GM19193 (cell line): Measurements from ENCODE around the gene TGFB2.

Source experiments
- POLR2A ChIP-seq: IDR thresholded peaks from 4 replicates; pipeline ENCODE4 v1.6.1; 2011; ENCODE audit not compliant: insufficient read depth, insufficient read length; ENCODE audit errors: extremely low read depth

TGFB2 gene

GRCh38 chr1:218462587-218462986, 117.5 kb downstream of the TGFB2 start:
- no peak for TF ChIP-seq POLR2A

- TF ChIP-seq POLR2A, result no peak
Measured at GRCh38 chr1:218463194-218464156, 118.3 kb downstream of the TGFB2 start.

DNA sequence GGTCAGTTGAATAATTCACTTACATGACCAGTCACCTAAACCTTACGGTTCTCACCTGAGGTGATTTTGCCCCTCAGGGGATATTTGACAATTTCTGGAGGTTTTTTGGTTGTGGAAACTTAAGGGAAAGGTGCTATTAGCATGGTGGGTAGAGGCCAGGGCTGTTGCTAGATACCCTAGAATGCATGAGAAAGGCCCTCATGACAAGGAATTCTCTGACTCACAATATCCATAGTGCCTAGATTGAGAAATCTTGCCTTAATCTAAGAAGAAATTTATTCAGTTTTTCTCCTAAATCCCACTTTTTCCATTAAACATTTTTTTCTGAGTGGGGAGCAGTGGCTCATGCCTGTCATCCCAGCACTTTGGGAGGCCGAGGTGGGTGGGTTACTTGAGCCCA, 119.7 kb downstream of the TGFB2 start:
- no peak for TF ChIP-seq POLR2A

- TF ChIP-seq POLR2A, result no peak
Measured at GRCh38 chr1:218466341-218467010, 121.3 kb downstream of the TGFB2 start.

DNA sequence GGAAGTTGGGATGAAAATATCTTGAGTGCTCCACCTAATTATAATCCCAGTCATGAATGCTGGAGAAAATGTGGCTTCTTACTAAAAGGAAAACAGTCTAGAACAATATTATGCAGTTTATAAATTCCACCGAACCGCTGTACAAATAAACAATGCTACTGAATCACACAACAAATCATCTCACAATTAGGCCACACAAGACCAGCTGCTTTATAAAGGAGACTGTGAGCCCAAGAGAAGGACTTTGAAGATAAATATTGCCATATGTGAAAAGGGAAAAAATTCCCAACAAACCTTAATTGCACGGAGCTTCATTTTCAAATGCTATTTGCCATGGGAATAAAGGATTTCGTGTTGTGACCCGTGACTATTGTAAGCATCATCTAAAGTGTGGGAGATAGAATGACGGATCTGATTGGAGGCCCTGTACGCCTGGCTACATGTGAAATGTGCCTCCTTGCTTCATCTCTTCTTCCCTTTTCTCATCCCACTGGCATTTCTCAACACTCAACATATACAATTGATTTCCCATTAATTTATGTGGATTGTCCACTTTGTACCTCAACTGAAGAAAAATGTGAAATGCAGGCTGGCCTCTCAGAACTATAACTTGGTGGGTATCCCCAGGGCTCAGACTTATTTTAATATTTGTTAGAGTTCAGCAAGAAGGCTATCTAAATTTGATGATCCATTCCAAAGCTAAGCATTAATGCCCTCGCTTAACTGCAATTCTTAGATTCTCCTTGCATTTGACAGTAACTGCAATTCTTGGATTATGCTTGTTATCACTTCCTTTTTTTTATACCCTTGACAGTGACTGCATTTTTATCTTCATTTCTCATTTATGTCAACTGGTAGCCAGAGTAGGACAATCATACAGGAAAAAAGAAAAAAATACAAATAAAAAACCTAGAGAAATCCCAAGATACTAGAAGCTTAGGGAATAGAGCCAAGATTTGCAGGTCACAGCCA, 122.3 kb downstream of the TGFB2 start:
- TF ChIP-seq POLR2A, result no peak

- TF ChIP-seq POLR2A, result no peak
Measured at GRCh38 chr1:218468711-218469110, 123.6 kb downstream of the TGFB2 start.

DNA sequence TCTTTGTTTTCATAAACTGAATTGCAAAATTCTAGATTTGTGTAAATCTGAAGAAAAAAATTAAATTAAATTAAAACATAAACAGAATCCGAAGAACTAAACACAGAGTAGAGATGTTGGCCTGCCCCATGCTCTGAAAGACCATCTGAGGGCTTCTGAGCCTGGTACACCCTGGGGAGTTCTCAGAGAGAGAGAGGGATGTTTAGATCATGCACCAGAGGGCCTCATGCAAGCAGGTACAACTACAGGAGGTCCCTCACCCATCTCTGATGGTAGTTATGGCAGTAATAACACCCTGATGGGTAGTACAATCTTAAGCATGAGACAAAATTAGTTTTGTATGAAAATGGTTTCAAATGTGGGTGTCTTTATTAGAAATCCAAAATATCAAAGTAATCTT, 127.7 kb downstream of the TGFB2 start:
- TF ChIP-seq POLR2A, result no peak

DNA sequence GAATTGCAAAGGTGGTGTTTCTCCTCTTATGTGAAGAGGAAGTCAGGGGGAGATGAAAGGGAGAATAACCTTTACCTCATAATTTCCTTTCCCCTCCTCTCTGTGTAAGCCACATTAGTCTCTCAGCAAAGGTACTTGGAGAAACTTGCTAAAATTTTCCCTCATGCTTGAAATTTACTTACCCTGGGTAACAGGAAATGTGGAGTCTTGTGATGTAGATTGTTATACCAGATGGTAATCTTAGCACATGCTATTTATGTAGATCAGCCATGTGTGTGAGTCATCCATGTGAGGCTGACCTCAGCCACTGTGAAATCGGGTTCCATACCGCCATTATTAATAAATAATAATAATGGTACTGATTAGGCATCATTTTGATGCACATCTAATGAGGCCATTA, 128.4 kb downstream of the TGFB2 start:
- TF ChIP-seq POLR2A, result no peak

DNA sequence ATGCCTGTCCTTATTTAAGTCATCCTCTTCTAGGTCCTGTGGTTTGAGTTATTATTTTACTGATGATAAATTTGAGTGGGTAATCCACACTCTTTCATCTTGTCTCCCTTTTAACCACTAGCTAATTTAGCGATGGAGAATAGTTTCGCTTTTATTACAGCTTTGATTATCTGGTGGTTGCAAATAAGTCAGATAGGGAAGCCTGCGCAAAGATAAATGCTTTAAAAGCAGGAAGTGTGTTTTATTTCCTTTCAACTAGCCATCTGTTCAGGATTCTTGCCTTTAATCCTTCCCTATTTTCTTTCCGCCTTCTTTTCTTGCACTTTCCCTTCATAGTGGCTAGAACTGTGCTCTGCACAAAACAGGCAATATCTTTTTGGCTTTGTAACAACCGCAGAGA, 129.0 kb downstream of the TGFB2 start:
- TF ChIP-seq POLR2A, result no peak

- no peak for TF ChIP-seq POLR2A
Measured at GRCh38 chr1:218475275-218475674, 130.1 kb downstream of the TGFB2 start.

DNA sequence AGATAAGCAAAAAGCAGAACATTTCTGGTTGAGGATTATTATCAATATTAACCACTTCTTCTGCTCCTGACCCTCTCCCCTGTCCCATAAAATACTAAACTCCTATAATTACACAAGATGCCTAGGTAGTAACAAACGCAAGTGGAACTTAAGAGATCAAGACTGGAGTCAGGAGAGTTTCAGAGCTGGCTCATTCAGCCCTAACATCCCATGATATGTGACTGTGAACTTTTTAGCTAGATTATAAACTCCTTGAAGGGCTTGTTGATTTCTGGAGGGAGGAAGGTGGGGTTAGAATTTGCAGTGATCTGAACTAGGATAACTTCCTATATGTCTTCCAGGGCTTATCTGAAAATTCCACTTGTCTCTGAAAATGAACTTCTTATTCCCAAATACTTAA, 130.6 kb downstream of the TGFB2 start:
- no peak for TF ChIP-seq POLR2A

DNA sequence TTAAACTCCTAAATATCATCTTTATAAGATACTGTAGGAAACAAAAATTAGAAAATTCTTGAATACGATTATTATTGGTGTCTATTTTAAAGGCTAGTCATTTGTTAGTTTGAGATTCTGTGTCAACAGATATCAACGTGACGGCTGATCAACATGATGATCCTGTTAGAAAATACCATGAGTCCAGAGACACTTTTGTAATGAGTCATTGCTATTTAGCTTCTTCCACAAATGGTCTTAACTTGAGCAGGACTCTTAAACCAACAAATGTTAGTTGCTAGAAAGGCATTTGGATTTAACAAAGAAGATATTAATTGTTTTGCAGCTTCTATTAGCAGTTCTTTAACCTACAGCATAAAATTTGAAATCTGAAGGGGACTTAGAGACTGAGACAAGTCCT, 131.2 kb downstream of the TGFB2 start:
- no peak for TF ChIP-seq POLR2A

DNA sequence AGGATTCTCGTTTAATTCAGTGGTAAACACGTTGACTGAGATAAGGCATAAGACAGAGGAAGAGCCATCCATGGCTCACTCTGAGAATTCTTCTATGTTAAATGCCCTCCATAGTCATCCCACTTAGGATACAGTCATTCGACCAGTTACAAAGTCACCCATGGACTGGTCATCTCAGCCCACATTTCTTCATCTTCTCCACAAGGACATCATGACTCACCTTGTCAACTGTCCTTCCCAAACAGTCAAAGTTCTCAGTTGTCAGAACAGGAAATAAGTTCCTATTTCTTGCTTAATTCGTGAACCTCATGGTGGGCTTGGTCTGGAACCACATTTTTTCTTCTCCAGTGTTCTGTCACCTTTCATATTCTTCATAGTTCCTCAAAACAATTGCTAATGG, 133.2 kb downstream of the TGFB2 start:
- no peak for TF ChIP-seq POLR2A

DNA sequence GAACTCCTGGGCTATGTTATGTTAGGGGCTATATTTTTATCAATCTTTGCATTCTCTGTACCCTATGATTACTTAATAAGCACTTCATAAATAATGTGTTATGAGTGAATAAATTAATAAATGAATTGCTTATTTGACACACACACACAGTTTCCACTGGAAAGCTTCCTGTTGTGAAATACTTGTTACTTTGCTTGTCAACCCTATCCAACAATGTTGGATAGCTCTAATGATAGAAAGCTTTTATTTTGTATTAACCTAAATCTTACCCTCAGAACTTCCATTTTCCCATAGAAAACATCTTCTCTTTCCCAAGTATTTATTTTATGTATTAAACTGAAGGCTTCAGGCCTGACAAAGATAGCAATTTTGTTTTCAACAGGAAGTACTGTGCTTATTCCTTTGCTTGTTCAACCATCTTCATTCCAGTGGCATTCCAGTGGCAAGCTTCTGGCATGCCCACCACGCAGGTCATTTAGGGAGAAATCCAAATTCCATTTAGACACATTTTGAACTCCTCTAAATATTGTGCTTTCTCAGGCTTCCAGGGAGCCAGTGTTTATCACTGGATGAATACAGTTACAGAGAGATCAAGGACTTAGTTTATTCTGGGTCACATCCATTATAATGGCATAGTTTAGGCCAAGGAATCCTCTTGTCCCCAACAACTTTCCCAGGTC, 134.4 kb downstream of the TGFB2 start:
- TF ChIP-seq POLR2A, result no peak

- no peak for TF ChIP-seq POLR2A
Measured at GRCh38 chr1:218480137-218480536, 135.0 kb downstream of the TGFB2 start.

DNA sequence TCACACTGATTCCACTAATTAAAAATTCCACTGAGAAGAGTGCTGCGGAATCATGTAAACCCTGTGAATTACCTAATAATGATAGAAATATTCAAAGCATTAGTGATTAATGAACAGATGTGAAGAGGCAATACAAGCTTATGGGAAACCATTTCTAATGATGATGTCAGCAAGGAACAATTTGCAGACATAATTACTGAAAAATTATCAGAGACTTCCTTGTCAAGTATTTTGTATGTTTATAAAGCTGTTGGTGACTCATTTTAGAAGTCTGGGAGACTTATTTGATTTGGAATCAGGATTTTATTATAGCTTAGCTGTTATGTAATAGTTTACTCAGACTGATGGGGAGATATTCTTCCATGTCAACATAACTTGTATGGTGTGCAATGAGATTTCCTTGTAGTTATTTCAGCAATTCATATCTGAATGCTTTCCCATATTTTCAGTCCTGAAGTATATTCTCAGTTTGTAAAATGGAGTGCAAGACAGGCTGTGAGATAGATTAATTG, 135.5 kb downstream of the TGFB2 start:
- no peak for TF ChIP-seq POLR2A
